ENCODE measurements around the gene EFHC1. TPM values are rescaled to one million over a fixed set of nuclear protein-coding genes. Genes with fewer than 3 reads are reported as not detected.
A peak's percentile ranks its signal among the peaks of the same experiment; 100 is the strongest.

The EFHC1 gene
- total and polyA plus RNA-seq, 4 donors: 3.3 to 11.3 (median 6.9) TPM

GRCh38 chr6:52558266-52559000 lies 138.3 kb downstream of the EFHC1 start:
- Histone ChIP-seq H3K27ac (ENCODE audit: low read depth in 1 of 2, low read length in 2 of 2) (peak overlapping the region; percentile 14 to 23), H3K9ac (ENCODE audit: low read depth in 1 of 2, low read length in 2 of 2) (no peak overlapping the region)

GRCh38 chr6:52560462-52560861 lies 140.3 kb downstream of the EFHC1 start:
- H3K9ac ChIP-seq (ENCODE audit: low read depth in 1 of 2, low read length in 2 of 2): no peak overlapping the region
- no peaks in the 10 kb centered on the region for H3K9me3 ChIP-seq (ENCODE audit: control insufficient read depth in 4 of 4, low read length in 3 of 4)
- TF ChIP-seq JUND (IDR thresholded peaks at IDR 0.05) (peak; percentile 37 to 57), YY1 (IDR thresholded peaks at IDR 0.05) (peak; percentile 57), HNF4A (conservative IDR thresholded peaks at IDR 0.05) (peak; percentile 43 to 55), RXRA (IDR thresholded peaks at IDR 0.05) (peak; percentile 66 to 77), RAD21 (IDR thresholded peaks at IDR 0.05) (peak in 1 of 2 donors; percentile 47), HNF4G (IDR thresholded peaks at IDR 0.05) (no peak), MAX (IDR thresholded peaks at IDR 0.05) (no peak), FOXA2 (IDR thresholded peaks at IDR 0.05) (no peak), SP1 (IDR thresholded peaks at IDR 0.05) (peak; percentile 35)
- H3K27me3 ChIP-seq (ENCODE audit: control insufficient read depth in 4 of 4, insufficient read depth in 4 of 4, low read length in 3 of 4): no peaks in the 10 kb centered on the region
- H3K27ac ChIP-seq (ENCODE audit: low read depth in 1 of 2, low read length in 2 of 2): peak overlapping the region; percentile 66 to 78
- 24% methylated on average over 5 of the region's 5 CpGs for WGBS
- no peak for DNase-seq (ENCODE audit: low spot score)
- H3K4me1 ChIP-seq (ENCODE audit: control insufficient read depth in 4 of 4, insufficient read depth in 4 of 4, low read length in 3 of 4): peaks cover 6 to 29% (median 17%) of the 10 kb centered on the region in 4 donors
- no peak overlapping the region for H3K4me3 ChIP-seq (ENCODE audit: low read depth in 1 of 3, low read length in 3 of 3)
- H3K36me3 ChIP-seq (ENCODE audit: control insufficient read depth in 4 of 4, insufficient read depth in 3 of 4, low read depth in 1 of 4, low read length in 3 of 4): no peaks in the 10 kb centered on the region

More at GRCh38 chr6:52558266-52559000, 138.3 kb downstream of the EFHC1 start:
- Histone ChIP-seq H3K4me1 (ENCODE audit: control insufficient read depth in 4 of 4, insufficient read depth in 4 of 4, low read length in 3 of 4) (peaks cover 5 to 21% (median 9%) of the 10 kb centered on the region in 4 donors), H3K27me3 (ENCODE audit: control insufficient read depth in 4 of 4, insufficient read depth in 4 of 4, low read length in 3 of 4) (no peaks in the 10 kb centered on the region), H3K9me3 (ENCODE audit: control insufficient read depth in 4 of 4, low read length in 3 of 4) (no peaks in the 10 kb centered on the region), H3K36me3 (ENCODE audit: control insufficient read depth in 4 of 4, insufficient read depth in 3 of 4, low read depth in 1 of 4, low read length in 3 of 4) (no peaks in the 10 kb centered on the region), H3K4me3 (ENCODE audit: low read depth in 1 of 3, low read length in 3 of 3) (no peak overlapping the region)
- DNase-seq (ENCODE audit: low spot score): no peak
- WGBS: 92% methylated on average over 6 of the region's 6 CpGs
- TF ChIP-seq REST (IDR thresholded peaks at IDR 0.05) (no peak), NR2F2 (IDR thresholded peaks at IDR 0.05) (no peak)

- Histone ChIP-seq H3K4me1 (ENCODE audit: control insufficient read depth in 4 of 4, insufficient read depth in 4 of 4, low read length in 3 of 4) (peaks cover 9 to 43% (median 26%) of the 10 kb centered on the region in 4 donors), H3K9me3 (ENCODE audit: control insufficient read depth in 4 of 4, low read length in 3 of 4) (no peaks in the 10 kb centered on the region), H3K4me3 (ENCODE audit: low read depth in 1 of 3, low read length in 3 of 3) (no peak overlapping the region), H3K27ac (ENCODE audit: low read depth in 1 of 2, low read length in 2 of 2) (no peak overlapping the region), H3K27me3 (ENCODE audit: control insufficient read depth in 4 of 4, insufficient read depth in 4 of 4, low read length in 3 of 4) (no peaks in the 10 kb centered on the region), H3K9ac (ENCODE audit: low read depth in 1 of 2, low read length in 2 of 2) (no peak overlapping the region), H3K36me3 (ENCODE audit: control insufficient read depth in 4 of 4, insufficient read depth in 3 of 4, low read depth in 1 of 4, low read length in 3 of 4) (no peaks in the 10 kb centered on the region)
- TF ChIP-seq YY1 (IDR thresholded peaks at IDR 0.05) (no peak), MAX (IDR thresholded peaks at IDR 0.05) (no peak), GABPA (IDR thresholded peaks at IDR 0.05 in 1 of 2, conservative IDR thresholded peaks at IDR 0.05 in 1 of 2) (no peak), RXRA (IDR thresholded peaks at IDR 0.05) (no peak)
- no peak for DNase-seq (ENCODE audit: low spot score)
- 36% methylated on average over 3 of the region's 3 CpGs for WGBS
Observed at GRCh38 chr6:52562911-52563310, 142.8 kb downstream of the EFHC1 start.
